NOMO-1 (cell line): ENCODE results near the gene DSCAM.
"Not testable (repeated sequence)": the region's sequence is repeated elsewhere in the genome, so short reads cannot be mapped to it uniquely, and the experiment has no call there.

Experiments used
- DNase-seq, 2 experiments: peaks; one replicate each; lab custom pipeline; 2025; ENCODE audit not compliant: unreplicated experiment in 2 of 2; lab: John Stamatoyannopoulos, UW

The DSCAM gene, protein sequence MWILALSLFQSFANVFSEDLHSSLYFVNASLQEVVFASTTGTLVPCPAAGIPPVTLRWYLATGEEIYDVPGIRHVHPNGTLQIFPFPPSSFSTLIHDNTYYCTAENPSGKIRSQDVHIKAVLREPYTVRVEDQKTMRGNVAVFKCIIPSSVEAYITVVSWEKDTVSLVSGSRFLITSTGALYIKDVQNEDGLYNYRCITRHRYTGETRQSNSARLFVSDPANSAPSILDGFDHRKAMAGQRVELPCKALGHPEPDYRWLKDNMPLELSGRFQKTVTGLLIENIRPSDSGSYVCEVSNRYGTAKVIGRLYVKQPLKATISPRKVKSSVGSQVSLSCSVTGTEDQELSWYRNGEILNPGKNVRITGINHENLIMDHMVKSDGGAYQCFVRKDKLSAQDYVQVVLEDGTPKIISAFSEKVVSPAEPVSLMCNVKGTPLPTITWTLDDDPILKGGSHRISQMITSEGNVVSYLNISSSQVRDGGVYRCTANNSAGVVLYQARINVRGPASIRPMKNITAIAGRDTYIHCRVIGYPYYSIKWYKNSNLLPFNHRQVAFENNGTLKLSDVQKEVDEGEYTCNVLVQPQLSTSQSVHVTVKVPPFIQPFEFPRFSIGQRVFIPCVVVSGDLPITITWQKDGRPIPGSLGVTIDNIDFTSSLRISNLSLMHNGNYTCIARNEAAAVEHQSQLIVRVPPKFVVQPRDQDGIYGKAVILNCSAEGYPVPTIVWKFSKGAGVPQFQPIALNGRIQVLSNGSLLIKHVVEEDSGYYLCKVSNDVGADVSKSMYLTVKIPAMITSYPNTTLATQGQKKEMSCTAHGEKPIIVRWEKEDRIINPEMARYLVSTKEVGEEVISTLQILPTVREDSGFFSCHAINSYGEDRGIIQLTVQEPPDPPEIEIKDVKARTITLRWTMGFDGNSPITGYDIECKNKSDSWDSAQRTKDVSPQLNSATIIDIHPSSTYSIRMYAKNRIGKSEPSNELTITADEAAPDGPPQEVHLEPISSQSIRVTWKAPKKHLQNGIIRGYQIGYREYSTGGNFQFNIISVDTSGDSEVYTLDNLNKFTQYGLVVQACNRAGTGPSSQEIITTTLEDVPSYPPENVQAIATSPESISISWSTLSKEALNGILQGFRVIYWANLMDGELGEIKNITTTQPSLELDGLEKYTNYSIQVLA (N-terminal part only)

DNA sequence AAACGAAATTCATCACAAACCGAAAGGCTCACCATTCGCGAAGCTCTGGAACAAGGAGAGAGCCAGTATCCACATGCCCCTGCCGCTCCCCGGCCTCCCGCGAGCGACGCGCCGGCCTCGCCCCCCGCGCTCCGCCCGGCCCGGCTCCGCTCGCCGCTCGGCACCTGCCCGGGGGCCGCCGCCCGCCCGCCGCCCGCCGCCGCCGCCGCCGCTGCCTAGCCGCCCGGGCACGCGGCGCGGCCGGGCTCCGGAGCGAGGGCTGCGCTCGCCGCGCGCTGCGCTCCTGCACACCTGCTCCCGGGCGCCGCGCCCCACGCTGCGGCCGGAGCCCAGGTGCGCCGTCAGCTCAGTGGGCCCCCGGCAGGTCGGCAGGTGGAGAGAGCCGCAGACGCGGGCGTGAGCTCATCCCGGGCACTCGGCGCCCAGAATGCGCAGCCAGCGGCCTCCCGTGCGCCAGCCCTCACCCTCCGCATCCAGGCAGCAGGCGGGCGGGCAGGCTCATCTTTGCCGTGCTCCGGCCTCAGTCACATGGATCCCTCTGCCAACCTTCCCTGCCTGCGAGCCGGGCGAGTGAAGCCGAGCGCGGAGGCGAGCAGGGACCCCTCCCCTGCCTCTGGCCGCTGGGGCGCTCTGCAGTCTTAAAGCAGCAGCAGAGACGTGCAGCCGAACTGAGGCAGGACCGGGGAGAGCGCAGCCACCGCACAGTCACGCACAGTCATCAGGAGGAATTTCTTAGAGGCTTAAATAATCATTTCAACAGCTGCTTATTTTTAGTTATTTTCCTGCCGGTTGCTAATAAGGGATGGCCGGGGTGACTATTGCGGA, at the start of gene DSCAM:
Gene DSCAM (minus strand): TSS at position 572 of the 825 bp plus-strand sequence. CDS start 497 bp downstream, at position 75.
- no peak for DNase-seq

DNA sequence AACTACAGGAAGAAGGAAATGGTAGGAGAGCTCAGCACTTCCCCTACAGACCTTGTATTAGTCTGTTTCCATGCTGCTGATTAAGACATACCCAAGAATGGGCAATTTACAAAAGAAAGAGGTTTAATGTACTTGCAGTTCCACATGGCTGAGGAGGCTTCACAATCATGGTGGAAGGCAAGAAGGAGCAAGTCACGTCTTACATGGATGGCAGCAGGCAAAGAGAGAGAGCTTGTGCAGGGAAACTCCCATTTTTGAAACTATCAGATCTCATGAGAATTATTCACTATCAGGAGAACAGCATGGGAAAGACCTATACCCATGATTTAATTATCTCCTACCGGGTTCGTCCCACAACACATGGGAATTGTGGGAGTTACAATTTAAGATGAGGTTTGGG, 48.7 kb upstream of the DSCAM start:
- DNase-seq = not testable (repeated sequence)

DNA sequence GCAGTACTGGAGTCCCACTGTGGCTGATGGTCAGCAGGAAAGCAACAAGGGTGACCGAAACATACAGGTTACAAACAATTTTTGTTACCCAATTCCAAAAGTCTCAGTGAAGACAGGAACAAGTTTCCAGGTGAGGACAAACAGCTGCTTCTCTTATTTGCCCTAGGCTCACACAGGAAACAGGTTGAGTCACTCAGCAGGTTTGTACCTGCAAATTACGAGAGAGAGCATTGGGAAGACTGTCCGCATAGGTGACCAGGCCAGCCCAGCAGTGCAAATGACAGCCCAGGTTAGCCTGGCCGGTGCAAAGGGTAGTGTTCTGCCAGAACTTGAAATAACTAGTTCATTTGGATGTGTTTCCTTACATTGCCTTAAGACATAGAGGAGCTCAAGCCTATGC, 40.0 kb upstream of the DSCAM start:
- no peak for DNase-seq

DNA sequence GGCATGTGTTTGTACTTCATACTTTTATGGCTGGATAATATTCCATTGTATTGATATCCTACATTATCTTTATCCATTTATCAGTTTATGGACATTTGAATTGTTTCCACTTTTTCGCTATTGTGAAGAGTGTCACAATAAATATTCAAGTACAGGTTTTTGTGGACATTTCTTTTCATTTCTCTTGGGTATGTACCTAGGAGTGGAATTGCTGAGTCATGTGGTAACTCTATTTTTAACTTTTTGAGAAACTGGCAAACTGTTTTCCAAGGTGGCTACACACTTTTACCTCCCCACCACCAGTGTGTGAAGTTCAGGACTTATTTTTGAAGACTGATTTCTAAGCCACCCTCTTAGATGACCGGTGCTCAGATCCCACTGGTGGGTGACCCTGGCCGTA, 39.0 kb upstream of the DSCAM start:
- no peak for DNase-seq

DNA sequence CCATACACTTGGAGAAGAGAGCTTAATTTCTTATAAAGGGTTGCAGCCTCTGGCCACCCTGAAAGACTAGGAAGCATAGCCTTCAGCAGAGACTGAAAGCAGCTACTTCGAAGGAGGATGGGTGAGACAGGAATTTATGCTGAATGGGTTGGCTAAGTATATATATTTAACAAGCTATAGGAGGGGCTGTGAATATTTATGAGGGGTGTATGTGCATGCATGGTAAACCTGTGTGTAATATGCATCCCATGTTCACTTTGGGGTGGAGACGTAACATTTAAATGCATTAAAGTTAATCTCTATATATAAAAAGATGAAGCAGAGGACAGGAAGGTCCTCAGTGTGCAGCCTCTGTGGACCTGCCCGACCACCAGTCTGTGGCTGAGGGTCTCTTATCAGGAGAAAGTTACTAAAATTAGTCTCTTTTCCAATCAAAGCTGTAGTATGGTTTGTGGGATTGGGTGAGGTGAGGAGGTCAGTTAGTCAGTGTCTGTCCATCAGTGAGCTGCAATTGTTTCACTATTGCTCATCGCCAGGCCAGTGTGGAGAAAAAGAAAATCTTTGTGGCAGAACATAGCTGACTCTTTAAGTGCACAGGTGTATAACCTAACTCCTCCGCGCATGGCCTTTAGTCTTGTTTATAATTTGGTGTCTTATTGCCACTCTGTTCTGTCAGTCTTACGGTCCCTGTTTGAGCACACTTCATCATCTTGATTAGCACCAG, 35.4 kb upstream of the DSCAM start:
- no peak for DNase-seq

DNA sequence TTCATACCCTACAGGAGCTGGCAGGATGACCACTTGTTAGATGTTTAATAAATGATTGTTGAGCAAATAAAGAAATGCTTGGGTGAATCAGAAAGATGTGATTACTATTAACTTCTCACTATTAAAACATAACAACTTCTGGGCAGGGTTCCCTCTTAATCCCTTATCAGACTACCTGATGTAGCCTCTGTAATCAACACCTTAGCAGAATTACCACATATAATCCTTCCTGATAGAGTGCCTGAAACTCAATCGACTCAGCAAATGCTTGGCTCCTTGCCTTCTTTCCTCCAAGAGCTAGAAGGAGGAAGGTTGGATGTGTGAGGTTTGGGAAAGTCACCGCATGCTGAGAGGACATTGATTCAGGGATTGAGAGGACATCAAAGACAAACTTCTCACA, 34.8 kb upstream of the DSCAM start:
- DNase-seq = no peak

DNA sequence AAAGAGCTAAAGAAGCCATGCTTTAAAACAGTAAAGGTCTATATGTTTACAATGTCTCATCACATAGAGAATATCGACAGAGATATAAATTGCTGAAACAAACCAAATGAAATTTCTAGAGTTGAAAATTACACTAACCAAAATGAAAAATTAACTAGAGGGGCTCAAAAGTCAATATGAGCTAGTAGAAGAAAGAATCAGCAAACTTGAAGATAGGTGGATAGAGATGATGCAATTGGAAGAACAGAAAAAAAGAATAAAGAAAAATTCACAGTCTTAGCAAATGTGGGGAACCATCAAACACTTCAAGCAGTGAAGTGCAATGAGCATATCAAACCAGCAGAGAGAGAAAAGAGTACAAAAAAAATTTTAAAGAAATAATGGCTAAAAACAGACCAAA, 24.1 kb upstream of the DSCAM start:
- DNase-seq = no peak

DNA sequence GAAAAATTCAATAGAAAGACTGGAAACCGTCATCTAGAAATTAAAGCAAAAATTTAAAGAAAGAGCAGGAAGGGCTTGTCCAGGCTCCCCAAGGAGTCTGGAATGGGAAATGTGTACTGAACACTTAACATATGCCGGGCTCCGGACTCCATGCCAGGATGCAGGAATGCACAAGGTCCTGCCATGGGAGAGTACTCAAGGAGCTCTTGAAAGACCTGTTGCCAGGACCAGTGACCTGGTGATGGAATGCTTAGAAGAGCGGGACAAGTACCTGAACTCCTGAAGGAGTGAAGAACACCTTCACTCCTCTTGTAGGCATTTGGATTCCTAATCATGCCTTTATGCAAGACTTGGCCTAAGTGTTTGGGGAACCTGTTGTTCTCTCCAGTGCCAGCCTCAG, 16.9 kb upstream of the DSCAM start:
- DNase-seq = no peak

DNA sequence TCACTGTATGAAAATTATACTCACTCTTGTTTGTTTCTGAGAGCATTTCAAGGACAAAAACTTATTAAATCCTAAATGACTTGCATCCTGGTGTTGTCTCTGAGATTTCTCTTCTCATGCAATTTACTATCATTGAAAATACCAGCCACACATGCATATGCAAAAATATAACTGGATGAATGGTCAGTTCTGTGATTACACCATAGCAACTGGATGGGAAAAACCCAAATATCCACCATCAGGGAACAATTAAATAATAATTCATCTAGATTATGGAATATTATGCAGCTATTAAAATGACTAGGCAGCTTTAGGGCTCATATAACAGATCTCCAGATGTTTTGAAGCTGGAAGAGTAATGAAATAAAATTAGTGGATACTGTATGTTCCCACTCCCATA, 11.6 kb upstream of the DSCAM start:
- DNase-seq = no peak

DNA sequence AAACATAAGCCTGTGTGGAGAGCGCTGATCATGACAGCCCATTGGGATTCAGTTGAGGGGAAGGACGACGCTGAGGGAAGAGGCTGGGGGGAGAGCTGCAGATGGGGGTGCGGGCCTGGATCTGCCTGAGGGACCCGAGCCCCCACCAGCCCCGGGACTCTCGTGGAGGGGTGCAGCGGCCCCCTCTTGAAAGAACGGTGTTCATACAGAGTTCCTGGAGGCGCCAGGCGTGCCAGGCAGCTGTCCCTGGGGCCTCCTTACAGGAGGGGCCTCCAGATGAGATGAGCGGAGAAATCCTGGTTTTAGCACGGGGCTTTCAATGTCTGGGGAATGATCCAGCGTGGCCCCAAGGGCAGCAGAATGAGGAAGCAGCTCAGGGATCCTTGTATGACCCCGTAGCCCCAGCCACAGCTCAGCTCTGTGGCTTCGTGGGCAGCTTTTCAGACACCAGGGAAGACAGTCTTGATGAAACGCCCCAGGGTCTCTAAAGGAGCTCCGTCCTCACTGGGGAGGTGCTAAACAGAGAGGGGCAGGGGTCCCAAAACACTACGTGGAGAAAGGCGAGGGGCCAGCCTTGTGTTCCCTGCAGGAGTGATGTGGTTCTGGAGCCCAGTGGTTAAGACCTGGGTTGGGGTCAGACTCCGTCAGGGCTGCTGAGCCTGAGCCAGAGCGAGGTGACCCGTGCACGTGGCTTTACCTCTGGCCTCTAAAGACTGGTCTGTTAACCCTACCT, 7.2 kb upstream of the DSCAM start:
- peak in 1 of 2 experiments; percentile 11 for DNase-seq

DNA sequence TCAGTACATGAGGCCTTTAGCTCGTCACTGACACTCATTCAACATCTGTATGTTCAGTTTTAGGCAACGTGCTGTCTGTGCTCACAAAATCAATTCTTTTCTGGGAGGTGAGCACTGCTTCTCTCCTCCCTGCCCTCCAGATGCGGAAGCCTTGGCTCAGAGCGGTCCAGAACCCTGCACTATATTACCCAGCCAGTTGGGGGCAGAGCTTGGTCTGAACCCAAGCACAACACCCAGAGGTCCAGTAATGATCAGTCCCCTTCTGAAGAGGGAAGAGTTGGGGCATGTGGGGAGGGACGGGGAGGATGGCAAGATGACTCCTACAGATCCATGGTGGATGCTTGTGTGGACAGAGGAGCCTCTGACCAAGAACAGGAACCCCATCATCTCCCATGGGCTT, 5.6 kb upstream of the DSCAM start:
- no peak for DNase-seq

DNA sequence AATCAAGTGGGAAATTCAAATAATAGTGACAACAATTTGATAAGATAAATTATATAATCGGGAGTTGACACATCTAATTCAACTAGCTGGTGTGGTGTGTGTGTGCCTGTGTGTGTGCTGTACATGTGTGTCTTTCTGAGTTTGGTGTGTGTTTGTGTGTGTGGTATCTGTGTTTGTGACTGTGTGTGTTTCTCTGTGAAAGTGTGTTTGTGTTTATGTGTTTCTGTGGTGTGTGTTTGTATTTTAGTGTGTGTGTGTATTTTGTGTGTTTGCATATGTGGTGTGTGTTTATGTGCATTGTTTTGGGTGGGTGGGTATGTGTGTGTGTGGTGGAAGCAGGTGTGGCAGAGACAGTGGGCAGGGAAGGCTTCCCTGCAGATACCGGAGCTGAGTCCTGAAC, 4.8 kb upstream of the DSCAM start:
- no peak for DNase-seq

DNA sequence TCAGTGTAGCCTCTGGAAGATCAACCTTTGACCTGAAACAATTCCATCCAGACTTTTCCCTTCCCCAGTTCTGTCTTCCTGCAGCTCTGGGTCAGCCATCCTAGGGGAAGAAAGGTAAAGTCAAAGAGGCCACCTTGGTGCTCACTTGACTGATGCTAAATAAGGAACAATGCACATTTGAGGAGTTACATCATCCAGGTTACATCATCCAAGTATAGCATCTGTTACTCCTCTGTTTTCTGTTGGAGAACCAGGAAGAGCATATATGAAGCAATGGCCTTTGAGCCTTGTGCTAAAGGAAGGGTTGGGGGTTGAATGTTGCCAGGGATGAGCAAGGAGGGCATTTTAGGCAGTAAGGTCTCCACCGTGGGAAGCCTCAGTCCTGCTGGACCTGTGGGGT, 3.1 kb upstream of the DSCAM start:
- DNase-seq = peak in 1 of 2 experiments; percentile 52

DNA sequence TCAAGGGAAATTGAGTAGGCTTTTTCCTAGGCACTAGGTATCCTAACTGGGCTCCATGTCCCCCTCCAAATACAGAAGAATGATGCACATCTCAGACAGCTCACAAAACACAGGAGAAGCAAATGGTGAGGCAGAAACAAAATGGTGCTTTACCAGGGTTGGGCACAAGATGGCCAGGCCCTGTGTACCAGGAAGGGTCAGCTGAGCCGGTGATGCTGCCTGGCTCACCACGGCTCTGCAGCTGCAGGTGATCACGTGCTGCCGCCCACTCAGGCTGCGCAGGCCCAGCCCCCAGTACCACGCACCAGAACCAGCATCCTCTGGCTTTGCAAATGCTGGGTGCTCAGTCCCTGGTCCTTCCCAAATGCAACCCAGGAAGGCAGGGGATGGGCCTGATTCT, 993 bp upstream of the DSCAM start:
- DNase-seq = no peak

DNA sequence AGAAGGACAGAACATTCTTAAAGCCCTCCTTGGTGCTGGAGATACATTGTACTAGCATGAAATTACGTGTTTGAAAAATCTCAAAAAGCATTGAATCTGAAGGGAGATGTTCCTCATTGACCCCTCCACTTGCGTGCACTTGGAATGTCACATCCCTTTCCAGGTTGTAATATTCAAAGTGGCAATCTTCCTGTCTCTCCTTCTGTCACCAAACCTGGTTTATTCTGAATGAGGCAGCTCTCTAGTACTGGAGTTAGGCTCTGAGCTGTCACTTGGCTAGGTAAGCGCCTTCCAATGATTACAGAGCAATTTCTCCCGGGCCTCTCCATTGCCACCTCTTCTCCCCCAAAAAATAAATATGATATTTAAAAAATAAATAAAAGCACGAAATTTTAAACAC, 855 bp downstream of the DSCAM start:
- no peak for DNase-seq

DNA sequence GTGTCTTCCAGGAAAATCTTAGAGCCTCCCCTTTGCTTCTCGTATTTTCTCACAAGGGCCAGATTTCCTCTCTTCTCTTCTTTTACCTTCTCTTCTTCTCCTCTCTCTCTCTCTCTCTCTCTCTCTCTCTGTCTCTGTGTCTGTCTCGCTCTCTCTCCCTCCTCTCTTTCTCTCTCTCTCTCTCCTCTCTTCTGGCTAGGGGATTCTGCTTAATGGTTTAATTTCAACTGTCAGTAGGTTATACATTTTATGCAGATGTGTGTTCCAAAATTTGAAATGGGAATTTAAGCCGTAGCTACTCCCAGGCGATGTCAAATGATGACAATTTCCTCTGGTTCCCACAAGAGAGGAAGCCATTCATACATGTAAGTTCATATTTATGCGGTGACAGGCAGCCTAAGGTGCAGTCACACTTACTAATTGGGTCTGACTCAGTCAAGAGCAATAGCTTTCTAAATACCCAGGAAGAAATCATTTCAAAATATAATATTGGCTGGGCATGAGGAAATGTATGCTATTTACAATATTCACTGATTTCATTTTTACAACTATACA, 1.4 kb downstream of the DSCAM start:
- peak in 1 of 2 experiments; percentile 42 for DNase-seq

DNA sequence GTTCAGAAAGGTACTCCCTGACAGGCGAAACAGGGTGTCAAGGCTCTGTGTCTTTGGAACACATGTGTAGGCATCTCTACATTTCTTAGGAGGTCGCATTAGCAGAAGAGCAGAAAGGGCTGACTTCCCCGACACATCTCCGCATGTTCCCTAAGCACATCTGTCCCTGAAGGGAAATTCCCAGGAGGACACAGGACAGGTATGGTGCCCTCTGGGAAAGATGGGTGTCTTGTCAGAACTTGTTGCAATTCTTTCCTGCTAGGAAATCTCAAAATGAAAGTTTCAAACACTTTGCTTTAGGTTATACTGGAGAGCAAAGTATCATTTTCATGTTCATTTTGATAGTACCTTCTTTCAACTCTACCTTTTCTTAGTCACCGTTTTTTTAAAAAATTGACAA, 2.0 kb downstream of the DSCAM start:
- DNase-seq = no peak

DNA sequence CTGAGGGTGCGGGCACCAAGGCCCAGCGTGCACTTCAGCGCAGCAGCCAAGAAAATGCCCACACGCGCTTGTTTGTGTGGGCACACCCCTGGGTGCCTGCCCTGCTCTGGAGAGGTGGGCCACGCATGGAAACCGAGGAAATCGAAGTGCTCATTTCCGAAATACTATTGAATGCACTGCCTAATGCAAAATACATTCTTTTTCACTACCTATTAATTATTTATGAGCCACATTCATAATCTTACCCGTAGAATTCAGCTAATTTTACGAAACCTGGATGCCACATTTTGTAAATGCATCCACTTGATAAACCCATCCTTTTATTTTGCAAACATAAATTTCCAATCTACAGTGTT, 4.8 kb downstream of the DSCAM start:
- DNase-seq = no peak
